Astrocyte (in vitro differentiated cells and primary cell): ENCODE measurements around the gene VPS8. TPM values are rescaled to one million over a fixed set of nuclear protein-coding genes. Genes with fewer than 3 reads are reported as not detected.
A peak's percentile ranks its signal among the peaks of the same experiment; 100 is the strongest.

ENCODE experiments used
- DNase-seq: peaks from one replicate; pipeline ENCODE4 v3.0.0-alpha.2; 2010; ENCODE audit warnings: low read depth
- FAIRE-seq: peaks from 2 replicates; lab custom pipeline; 2011; peaks lifted over from hg19 to GRCh38; lab: Jason Lieb, UNC
- H2AFZ ChIP-seq: 2 replicates; pipeline ENCODE4 v1.6.0; 2012; ENCODE audit warnings: low read depth, low read length, inconsistent platforms
- H3K27ac ChIP-seq: 2 replicates; pipeline ENCODE4 v1.5.1; 2011; ENCODE audit warnings: low read depth, low read length, inconsistent platforms
- H3K27me3 ChIP-seq: 2 replicates; pipeline ENCODE4 v1.6.0; 2011; ENCODE audit warnings: low read length, inconsistent platforms; ENCODE audit not compliant: insufficient read depth
- H3K36me3 ChIP-seq: 2 replicates; pipeline ENCODE4 v1.5.1; 2011; ENCODE audit warnings: low read length, inconsistent platforms; ENCODE audit not compliant: insufficient read depth
- H3K4me1 ChIP-seq: 2 replicates; pipeline ENCODE4 v1.5.1; 2011; ENCODE audit warnings: low read length, inconsistent platforms; ENCODE audit not compliant: insufficient read depth
- H3K4me2 ChIP-seq: 2 replicates; pipeline ENCODE4 v1.6.0; 2012; ENCODE audit warnings: low read length, inconsistent platforms
- H3K4me3 ChIP-seq: 2 replicates; pipeline ENCODE4 v1.5.1; 2011; ENCODE audit warnings: low read depth, mild to moderate bottlenecking, low read length, inconsistent platforms; ENCODE audit not compliant: insufficient read depth
- H3K79me2 ChIP-seq: 2 replicates; pipeline ENCODE4 v1.6.0; 2012; ENCODE audit warnings: mild to moderate bottlenecking, low read length, inconsistent platforms; ENCODE audit not compliant: insufficient read depth
- H3K9ac ChIP-seq: 2 replicates; pipeline ENCODE4 v1.6.0; 2012; ENCODE audit warnings: mild to moderate bottlenecking, low read length, inconsistent platforms
- H3K9me3 ChIP-seq: 2 replicates; pipeline ENCODE4 v1.5.1; 2012; ENCODE audit warnings: low read depth, mild to moderate bottlenecking, low read length, inconsistent platforms; ENCODE audit not compliant: insufficient read depth
- H4K20me1 ChIP-seq: 2 replicates; pipeline ENCODE4 v1.6.0; 2012; ENCODE audit warnings: low read length, inconsistent platforms; ENCODE audit not compliant: insufficient read depth
- H3K27ac Mint-ChIP-seq: one replicate; pipeline ENCODE4 v1.8.0; 2021; ENCODE audit warnings: mild to moderate bottlenecking, mixed read lengths; ENCODE audit not compliant: unreplicated experiment
- H3K27me3 Mint-ChIP-seq: one replicate; pipeline ENCODE4 v1.8.0; 2021; ENCODE audit warnings: low read depth, mixed read lengths; ENCODE audit not compliant: unreplicated experiment
- H3K36me3 Mint-ChIP-seq: one replicate; pipeline ENCODE4 v1.8.0; 2021; ENCODE audit warnings: low read depth, mixed read lengths; ENCODE audit not compliant: unreplicated experiment
- H3K4me1 Mint-ChIP-seq: one replicate; pipeline ENCODE4 v1.8.0; 2021; ENCODE audit warnings: low read depth, mixed read lengths; ENCODE audit not compliant: unreplicated experiment
- H3K4me3 Mint-ChIP-seq: one replicate; pipeline ENCODE4 v1.8.0; 2021; ENCODE audit warnings: mild to moderate bottlenecking, moderate library complexity, mixed read lengths; ENCODE audit not compliant: unreplicated experiment
- H3K9me3 Mint-ChIP-seq: one replicate; pipeline ENCODE4 v1.8.0; 2021; ENCODE audit warnings: mild to moderate bottlenecking, mixed read lengths; ENCODE audit not compliant: unreplicated experiment
- EZH2 ChIP-seq: IDR thresholded peaks from 2 replicates; pipeline ENCODE4 v1.6.1; 2012; ENCODE audit warnings: mild to moderate bottlenecking, low read length, inconsistent platforms; ENCODE audit not compliant: insufficient read depth
- total RNA-seq: library from RNA; stranded (reverse); gene quantifications from 2 replicates; pipeline ENCODE4 v1.2.1, GENCODE V29; 2021
- TF ChIP-seq, protein P1 (sequence below): IDR thresholded peaks from 2 replicates; pipeline ENCODE4 v1.5.1; 2011; ENCODE audit warnings: low read depth, mild to moderate bottlenecking, inconsistent platforms, low read length, moderate library complexity; ENCODE audit not compliant: insufficient read depth

The VPS8 gene
- total RNA-seq, 1 donor from 2014 or later, result 40.7 TPM

DNA sequence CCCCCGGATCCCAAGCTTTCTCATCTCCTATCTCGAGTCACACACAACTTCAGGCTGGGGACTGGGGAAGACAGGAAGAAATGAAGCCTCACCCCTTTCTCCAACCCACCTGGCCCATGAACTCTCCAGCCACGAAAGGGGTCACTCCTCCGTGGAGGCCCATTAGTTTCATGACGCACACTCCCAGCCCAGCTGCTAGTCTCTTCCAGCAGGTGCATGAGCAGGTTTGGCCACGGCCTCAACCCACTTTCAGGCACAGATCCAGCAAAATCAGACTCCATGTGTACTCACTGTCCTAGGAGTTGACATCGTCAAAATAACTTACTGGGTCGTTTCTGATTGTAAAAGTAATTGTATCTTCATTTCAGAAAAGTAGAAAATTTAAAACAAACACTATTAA is 264.3 kb downstream of the VPS8 start:
- H3K27ac Mint-ChIP-seq, result no peak overlapping the region
- no peaks in the 10 kb centered on the region for H4K20me1 ChIP-seq
- peaks cover 2% of the 10 kb centered on the region for H3K27me3 Mint-ChIP-seq
- H3K36me3 Mint-ChIP-seq, result peaks cover 4% of the 10 kb centered on the region
- no peak for TF ChIP-seq EZH2
- no peak overlapping the region for H3K4me3 ChIP-seq
- no peak overlapping the region for H3K4me3 Mint-ChIP-seq
- no peak for FAIRE-seq
- no peaks in the 10 kb centered on the region for H3K27me3 ChIP-seq
- no peaks in the 10 kb centered on the region for H3K79me2 ChIP-seq
- H3K36me3 ChIP-seq, result no peaks in the 10 kb centered on the region
- no peak overlapping the region for H3K9ac ChIP-seq
- no peak for DNase-seq
- peaks cover 1% of the 10 kb centered on the region for H3K4me1 Mint-ChIP-seq
- H3K9me3 Mint-ChIP-seq, result peaks cover 2% of the 10 kb centered on the region
- H2AFZ ChIP-seq, result no peak overlapping the region
- no peak overlapping the region for H3K4me2 ChIP-seq
- no peaks in the 10 kb centered on the region for H3K9me3 ChIP-seq
- H3K27ac ChIP-seq, result no peak overlapping the region
- H3K4me1 ChIP-seq, result no peaks in the 10 kb centered on the region

DNA sequence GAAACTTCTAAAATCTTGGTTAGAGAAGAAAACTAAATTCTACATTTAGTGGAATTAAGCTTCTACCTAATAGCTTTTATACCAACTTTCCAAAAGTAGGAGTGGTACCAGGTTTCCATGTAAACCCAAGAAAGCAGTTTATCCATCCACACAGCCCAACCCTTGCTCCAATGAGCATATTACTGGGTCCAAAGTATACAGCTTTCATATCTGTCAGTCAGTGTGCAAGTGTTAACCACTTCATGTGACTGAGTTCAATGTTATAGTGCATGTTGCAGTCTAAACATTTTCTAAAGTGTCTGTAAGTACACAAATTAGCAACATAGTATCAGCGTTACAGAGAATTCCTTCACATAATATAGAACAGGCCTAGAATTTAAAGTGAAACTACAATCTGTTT is 267.7 kb downstream of the VPS8 start:
- H4K20me1 ChIP-seq, result no peaks in the 10 kb centered on the region
- H2AFZ ChIP-seq, result no peak overlapping the region
- Mint-ChIP-seq H3K9me3 (peaks cover 2% of the 10 kb centered on the region), H3K4me1 (peaks cover 20% of the 10 kb centered on the region), H3K27ac (no peak overlapping the region), H3K27me3 (no peaks in the 10 kb centered on the region), H3K36me3 (peaks cover 5% of the 10 kb centered on the region), H3K4me3 (no peak overlapping the region)
- no peaks in the 10 kb centered on the region for H3K27me3 ChIP-seq
- FAIRE-seq, result no peak
- H3K4me1 ChIP-seq, result no peaks in the 10 kb centered on the region
- H3K9ac ChIP-seq, result no peak overlapping the region
- no peak overlapping the region for H3K4me2 ChIP-seq
- H3K36me3 ChIP-seq, result no peaks in the 10 kb centered on the region
- H3K4me3 ChIP-seq, result no peak overlapping the region
- no peaks in the 10 kb centered on the region for H3K9me3 ChIP-seq
- TF ChIP-seq EZH2, result no peak
- TF ChIP-seq, protein P1, sequence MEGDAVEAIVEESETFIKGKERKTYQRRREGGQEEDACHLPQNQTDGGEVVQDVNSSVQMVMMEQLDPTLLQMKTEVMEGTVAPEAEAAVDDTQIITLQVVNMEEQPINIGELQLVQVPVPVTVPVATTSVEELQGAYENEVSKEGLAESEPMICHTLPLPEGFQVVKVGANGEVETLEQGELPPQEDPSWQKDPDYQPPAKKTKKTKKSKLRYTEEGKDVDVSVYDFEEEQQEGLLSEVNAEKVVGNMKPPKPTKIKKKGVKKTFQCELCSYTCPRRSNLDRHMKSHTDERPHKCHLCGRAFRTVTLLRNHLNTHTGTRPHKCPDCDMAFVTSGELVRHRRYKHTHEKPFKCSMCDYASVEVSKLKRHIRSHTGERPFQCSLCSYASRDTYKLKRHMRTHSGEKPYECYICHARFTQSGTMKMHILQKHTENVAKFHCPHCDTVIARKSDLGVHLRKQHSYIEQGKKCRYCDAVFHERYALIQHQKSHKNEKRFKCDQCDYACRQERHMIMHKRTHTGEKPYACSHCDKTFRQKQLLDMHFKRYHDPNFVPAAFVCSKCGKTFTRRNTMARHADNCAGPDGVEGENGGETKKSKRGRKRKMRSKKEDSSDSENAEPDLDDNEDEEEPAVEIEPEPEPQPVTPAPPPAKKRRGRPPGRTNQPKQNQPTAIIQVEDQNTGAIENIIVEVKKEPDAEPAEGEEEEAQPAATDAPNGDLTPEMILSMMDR, result no peak
- DNase-seq, result no peak
- H3K27ac ChIP-seq, result no peak overlapping the region
- no peaks in the 10 kb centered on the region for H3K79me2 ChIP-seq

DNA sequence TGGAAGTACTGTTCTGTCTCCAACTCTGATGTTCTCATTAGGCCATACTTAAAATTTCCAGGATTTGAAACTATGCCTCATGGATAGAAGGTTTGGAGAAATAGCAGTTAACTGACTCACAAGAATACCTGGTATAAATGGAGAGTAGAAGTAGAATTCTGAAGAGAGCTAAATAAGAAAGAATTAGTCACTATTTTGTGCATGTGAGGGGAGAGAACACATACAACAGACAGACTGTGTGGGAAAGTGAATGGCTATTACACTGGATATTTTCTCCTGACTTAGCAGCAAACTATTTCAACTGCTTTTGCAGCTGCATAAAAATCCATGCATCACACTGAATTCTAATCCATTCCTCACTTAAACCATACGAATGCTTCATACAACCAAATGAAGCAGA is 269.6 kb downstream of the VPS8 start:
- Histone ChIP-seq H2AFZ (no peak overlapping the region), H3K4me2 (no peak overlapping the region), H3K27me3 (no peaks in the 10 kb centered on the region), H3K36me3 (no peaks in the 10 kb centered on the region), H3K4me3 (no peak overlapping the region), H4K20me1 (no peaks in the 10 kb centered on the region), H3K9me3 (no peaks in the 10 kb centered on the region), H3K9ac (no peak overlapping the region), H3K27ac (no peak overlapping the region), H3K79me2 (no peaks in the 10 kb centered on the region), H3K4me1 (no peaks in the 10 kb centered on the region)
- Mint-ChIP-seq H3K27me3 (no peaks in the 10 kb centered on the region), H3K36me3 (peaks cover 4% of the 10 kb centered on the region), H3K4me3 (no peak overlapping the region), H3K9me3 (no peaks in the 10 kb centered on the region), H3K27ac (peak overlapping the region; percentile 35), H3K4me1 (peaks cover 27% of the 10 kb centered on the region)
- FAIRE-seq (no peak), DNase-seq (peak; percentile 37)
- no peak for TF ChIP-seq EZH2
- TF ChIP-seq, protein P1, result no peak
